GM12878 (cell line): ENCODE results near the gene SIK3. TPM values are rescaled to one million over a fixed set of nuclear protein-coding genes. Genes with fewer than 3 reads are reported as not detected.

ENCODE experiments used
- ATAC-seq: fragments of 200-7000 bp; cut with Tn5 transposase; 3 replicates; pipeline ENCODE4 v1.9.1; 2020; ENCODE audit warnings: mild to moderate bottlenecking, moderate library complexity
- BruUV-seq: library from RNA; stranded (reverse); fragments of 400-500 nt; replicated peaks from 2 replicates; lab custom pipeline; 2021; lab: Mats Ljungman, UMichigan
- CTCF ChIA-PET: fragments of 300-600 bp; sonication (Branson Sonifier 250); formaldehyde crosslinking; extraction: SDS; loops from one replicate; lab custom pipeline; 2021; ENCODE audit warnings: inconsistent platforms; lab: Yijun Ruan, JAX
- POLR2A ChIA-PET: fragments of 350-600 bp; formaldehyde crosslinking; extraction: SDS; loops from one replicate; lab custom pipeline; 2021; ENCODE audit warnings: inconsistent platforms; lab: Charles Lee
- RAD21 ChIA-PET: fragments of 300-600 bp; sonication (Branson Sonifier 250); formaldehyde crosslinking; loops from one replicate; lab custom pipeline; 2023; ENCODE audit warnings: antibody characterized with exemption; ENCODE audit not compliant: unreplicated experiment; lab: Charles Lee
- SMC1A ChIA-PET: fragments of 300-600 bp; sonication (Branson Sonifier 250); formaldehyde crosslinking; loops from one replicate; lab custom pipeline; 2023; ENCODE audit not compliant: unreplicated experiment, uncharacterized antibody; lab: Charles Lee
- DNase-seq: peaks from one replicate; pipeline ENCODE4 v3.0.0-alpha.2; 2011; ENCODE audit warnings: low read depth, low spot score
- FAIRE-seq: peaks from 3 replicates; lab custom pipeline; 2011; peaks lifted over from hg19 to GRCh38; lab: Jason Lieb, UNC
- H2AFZ ChIP-seq: 2 replicates; pipeline ENCODE4 v1.6.0; 2011; ENCODE audit warnings: low read depth, low read length, control low read depth; ENCODE audit not compliant: control insufficient read depth
- H3K27ac ChIP-seq: 2 replicates; pipeline ENCODE4 v1.5.1; 2011; ENCODE audit warnings: control low read depth; ENCODE audit not compliant: control insufficient read depth, insufficient read depth
- H3K27me3 ChIP-seq, 2 experiments: replicated peaks in 1 of 2; 2 replicates each; pipeline versions ENCODE4 v1.6.0 to v1.6.1; 2011; ENCODE audit warnings: low read length in 1 of 2; ENCODE audit not compliant: control insufficient read depth in 2 of 2, insufficient read depth in 2 of 2
- H3K36me3 ChIP-seq, 2 experiments: 2 replicates each; pipeline ENCODE4 v1.5.1; 2011; ENCODE audit warnings: low read length in 1 of 2; ENCODE audit not compliant: control insufficient read depth in 2 of 2, insufficient read depth in 2 of 2
- H3K4me1 ChIP-seq: 2 replicates; pipeline ENCODE4 v1.6.1; 2011; ENCODE audit warnings: mild to moderate bottlenecking, low read length, moderate library complexity, mixed read lengths; ENCODE audit not compliant: control insufficient read depth, insufficient read depth
- H3K4me2 ChIP-seq: 2 replicates; pipeline ENCODE4 v1.6.0; 2011; ENCODE audit warnings: control low read depth; ENCODE audit not compliant: control insufficient read depth, insufficient read depth
- H3K4me3 ChIP-seq: fragments of 200-600 bp; sonication (generic); 2 replicates; pipeline ENCODE4 v1.5.1; 2016
- H3K79me2 ChIP-seq: 2 replicates; pipeline ENCODE4 v1.6.0; 2011; ENCODE audit warnings: low read length; ENCODE audit not compliant: control insufficient read depth, insufficient read depth
- H3K9ac ChIP-seq: 2 replicates; pipeline ENCODE4 v1.8.0; 2011; ENCODE audit warnings: low read length, control low read depth, mixed read lengths; ENCODE audit not compliant: control insufficient read depth, insufficient read depth
- H3K9me3 ChIP-seq: replicated peaks from 3 replicates; pipeline ENCODE4 v1.5.1; 2011; ENCODE audit warnings: mild to moderate bottlenecking, low read length; ENCODE audit not compliant: control insufficient read depth, insufficient read depth
- H4K20me1 ChIP-seq: 2 replicates; pipeline ENCODE4 v1.6.0; 2011; ENCODE audit not compliant: control insufficient read depth, insufficient read depth
- CHD2 ChIP-seq: IDR thresholded peaks from 2 replicates; pipeline ENCODE4 v1.6.1; 2011; ENCODE audit warnings: low read depth, low read length, improper control_type of control experiment, borderline replicate concordance
- CHD4 ChIP-seq: fragments of 200-600 bp; sonication (generic); IDR thresholded peaks from 2 replicates; pipeline ENCODE4 v1.6.1; 2016; ENCODE audit warnings: mild to moderate bottlenecking
- EZH2 ChIP-seq: IDR thresholded peaks from 2 replicates; pipeline ENCODE4 v1.6.1; 2012; ENCODE audit warnings: low read depth, mild to moderate bottlenecking, control low read depth, inconsistent platforms, low read length, borderline replicate concordance; ENCODE audit not compliant: control insufficient read depth
- FOXK2 ChIP-seq: fragments of 450-650 bp; IDR thresholded peaks from 2 replicates; pipeline ENCODE4 v1.6.1; 2017; ENCODE audit warnings: mild to moderate bottlenecking, moderate library complexity
- MEF2A ChIP-seq: IDR thresholded peaks from 2 replicates; pipeline ENCODE4 v1.6.1; 2011; ENCODE audit warnings: low read depth, mild to moderate bottlenecking, low read length, moderate library complexity; ENCODE audit not compliant: insufficient read depth
- MXI1 ChIP-seq: fragments of 150-350 bp; IDR thresholded peaks from 2 replicates; pipeline ENCODE4 v1.6.1; 2011; ENCODE audit warnings: low read depth, mild to moderate bottlenecking, inconsistent platforms, low read length, improper control_type of control experiment
- NFYA ChIP-seq: IDR thresholded peaks from 2 replicates; pipeline ENCODE4 v1.6.1; 2011; ENCODE audit warnings: low read depth, mild to moderate bottlenecking, low read length, improper control_type of control experiment, borderline replicate concordance
- NR2C1 ChIP-seq: fragments of 450-650 bp; IDR thresholded peaks from 2 replicates; pipeline ENCODE4 v1.6.1; 2017; ENCODE audit warnings: antibody characterized with exemption, mild to moderate bottlenecking, moderate library complexity
- RCOR1 ChIP-seq: conservative IDR thresholded peaks from 2 replicates; pipeline ENCODE4 v1.6.1; 2012; ENCODE audit warnings: low read depth, low read length, improper control_type of control experiment
- SMAD1 ChIP-seq: fragments of 450-650 bp; IDR thresholded peaks from 2 replicates; pipeline ENCODE4 v1.6.1; 2018; ENCODE audit warnings: mild to moderate bottlenecking, low read depth; ENCODE audit not compliant: partially characterized antibody
- STAT3 ChIP-seq: IDR thresholded peaks from 2 replicates; pipeline ENCODE4 v1.6.1; 2011; ENCODE audit warnings: low read depth, low read length, improper control_type of control experiment
- TCF3 ChIP-seq: IDR thresholded peaks from 2 replicates; pipeline ENCODE4 v1.6.1; 2012; ENCODE audit warnings: low read depth, mild to moderate bottlenecking, low read length, borderline replicate concordance; ENCODE audit not compliant: insufficient read depth
- YY1 ChIP-seq: IDR thresholded peaks from 2 replicates; pipeline ENCODE4 v1.6.1; 2011; ENCODE audit warnings: low read depth, mild to moderate bottlenecking, low read length
- ZNF274 ChIP-seq: IDR thresholded peaks from one replicate; pipeline ENCODE4 v1.8.0; 2011; ENCODE audit not compliant: insufficient read length, insufficient read depth
- ZSCAN29 ChIP-seq: fragments of 450-650 bp; IDR thresholded peaks from 2 replicates; pipeline ENCODE4 v1.6.1; 2017; ENCODE audit warnings: mild to moderate bottlenecking, moderate library complexity
- WGBS: methylation state at CpG from one replicate; pipeline ENCODE4 v1.1.6; 2016; ENCODE audit warnings: low lambda C conversion rate; ENCODE audit not compliant: insufficient replicate concordance, insufficient coverage; ENCODE audit errors: missing lambda C conversion rate; 5-methylcytosine and 5-hydroxymethylcytosine counted together
- in situ Hi-C: fragments of 300-500 bp; cut with MboI; formaldehyde crosslinking; loops from 9 replicates; pipeline ENCODE4 v1.14.3; 2018; ENCODE audit warnings: mixed read lengths
- intact Hi-C: fragments of 100-400 bp; cut with micrococcal nuclease; formaldehyde crosslinking; loops from one replicate; pipeline ENCODE4 v1.14.2; 2022; ENCODE audit not compliant: unreplicated experiment
- polyA plus RNA-seq, 11 experiments: library from polyadenylated mRNA; depleted of rRNA in 4 of 11; unstranded in 6 of 11; stranded (reverse) in 5 of 11; fragments of >200 nt; fragmentation: Nextera tagmentation in 4 of 11; fragmentation: Illumina TruSeq in 1 of 11; extraction: Ambion mirVana in 4 of 11; extraction: Trizol in 1 of 11; gene quantifications; 1 replicate in 1 of 11; 2 replicates in 10 of 11; pipeline versions ENCODE4 v1.2.1 to v1.2.3, GENCODE V29; 2011 to 2016; ENCODE audit warnings: inconsistent platforms in 2 of 11, missing spikeins in 2 of 11, low read depth in 1 of 11
- total RNA-seq, 4 experiments: library from RNA; depleted of rRNA in 3 of 4; stranded (reverse); fragments of >200 nt in 3 of 4; fragmentation: Illumina TruSeq in 1 of 4; extraction: Trizol in 1 of 4; gene quantifications; 2 replicates each; pipeline versions ENCODE4 v1.2.1 to v1.2.3, GENCODE V29; 2013 to 2021
- TF ChIP-seq, protein P1 (sequence below): IDR thresholded peaks from 2 replicates; pipeline ENCODE4 v1.6.1; 2011; ENCODE audit warnings: low read depth, low read length, improper control_type of control experiment, borderline replicate concordance
- TF ChIP-seq, protein P2 (sequence below): fragments of 450-650 bp; IDR thresholded peaks from 2 replicates; pipeline ENCODE4 v1.6.1; 2017; ENCODE audit warnings: mild to moderate bottlenecking
- TF ChIP-seq, protein P3 (sequence below): fragments of 450-650 bp; IDR thresholded peaks from 2 replicates; pipeline ENCODE4 v1.6.1; 2017; ENCODE audit warnings: mild to moderate bottlenecking, low read depth, inconsistent platforms; ENCODE audit not compliant: poor library complexity, severe bottlenecking
- TF ChIP-seq, protein P4 (sequence below): IDR thresholded peaks from 2 replicates; pipeline ENCODE4 v1.6.1; 2012; ENCODE audit warnings: low read length, inconsistent platforms

The SIK3 gene
- total and polyA plus RNA-seq, 10 of the 15 experiments (the other 5 are each of a cell fraction or from before 2014, with no cell fraction given): 2.5 to 31.9 (median 11.1) TPM

DNA sequence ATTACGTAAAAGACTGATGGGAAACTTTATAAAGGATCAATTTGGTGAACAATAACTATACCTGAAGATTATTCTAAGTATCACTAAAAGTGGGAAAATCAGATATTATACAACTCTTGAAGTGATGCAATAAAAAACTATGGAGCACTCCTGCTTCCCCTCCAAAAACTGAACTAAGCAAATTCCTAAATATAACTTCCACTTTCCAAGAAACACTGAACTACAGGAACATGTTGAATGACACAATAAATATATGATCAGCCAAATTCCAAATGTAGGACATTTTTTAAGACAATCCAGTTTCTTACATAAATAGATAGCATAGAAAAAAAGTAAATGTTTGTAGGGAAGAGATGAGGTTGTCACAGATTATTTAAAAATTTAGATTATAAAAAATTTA lies 158.7 kb downstream of the SIK3 start:
- no peaks in the 10 kb centered on the region for H3K4me1 ChIP-seq
- CTCF ChIA-PET: no interaction called here
- H3K9me3 ChIP-seq: no peaks in the 10 kb centered on the region
- RAD21 ChIA-PET: interaction anchor here (1.6 kb wide), 1 partner anchor 19 kb away, joined by 3 read pairs; no protein-coding TSS in a partner anchor
- no peak overlapping the region for H3K27ac ChIP-seq
- no peaks in the 10 kb centered on the region for H3K79me2 ChIP-seq
- SMC1A ChIA-PET: no interaction called here
- intact Hi-C loops (no loop called here), in situ Hi-C loops (no loop called here)
- DNase-seq (no peak), FAIRE-seq (no peak), ATAC-seq (no peak)
- WGBS: 95% methylated on average over 1 of the region's 1 CpG
- H3K4me3 ChIP-seq: no peak overlapping the region
- H4K20me1 ChIP-seq: no peaks in the 10 kb centered on the region
- no peak overlapping the region for H3K9ac ChIP-seq
- BruUV-seq: no TSS peak
- TF ChIP-seq ZNF274 (no peak), FOXK2 (no peak), ZSCAN29 (no peak), SMAD1 (no peak), MEF2A (no peak), RCOR1 (no peak), CHD4 (no peak), EZH2 (no peak), NFYA (no peak), MXI1 (no peak), CHD2 (no peak), TCF3 (no peak), STAT3 (no peak), NR2C1 (no peak), YY1 (no peak)
- TF ChIP-seq, protein P1, sequence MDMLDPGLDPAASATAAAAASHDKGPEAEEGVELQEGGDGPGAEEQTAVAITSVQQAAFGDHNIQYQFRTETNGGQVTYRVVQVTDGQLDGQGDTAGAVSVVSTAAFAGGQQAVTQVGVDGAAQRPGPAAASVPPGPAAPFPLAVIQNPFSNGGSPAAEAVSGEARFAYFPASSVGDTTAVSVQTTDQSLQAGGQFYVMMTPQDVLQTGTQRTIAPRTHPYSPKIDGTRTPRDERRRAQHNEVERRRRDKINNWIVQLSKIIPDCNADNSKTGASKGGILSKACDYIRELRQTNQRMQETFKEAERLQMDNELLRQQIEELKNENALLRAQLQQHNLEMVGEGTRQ: no peak
- TF ChIP-seq, protein P2, sequence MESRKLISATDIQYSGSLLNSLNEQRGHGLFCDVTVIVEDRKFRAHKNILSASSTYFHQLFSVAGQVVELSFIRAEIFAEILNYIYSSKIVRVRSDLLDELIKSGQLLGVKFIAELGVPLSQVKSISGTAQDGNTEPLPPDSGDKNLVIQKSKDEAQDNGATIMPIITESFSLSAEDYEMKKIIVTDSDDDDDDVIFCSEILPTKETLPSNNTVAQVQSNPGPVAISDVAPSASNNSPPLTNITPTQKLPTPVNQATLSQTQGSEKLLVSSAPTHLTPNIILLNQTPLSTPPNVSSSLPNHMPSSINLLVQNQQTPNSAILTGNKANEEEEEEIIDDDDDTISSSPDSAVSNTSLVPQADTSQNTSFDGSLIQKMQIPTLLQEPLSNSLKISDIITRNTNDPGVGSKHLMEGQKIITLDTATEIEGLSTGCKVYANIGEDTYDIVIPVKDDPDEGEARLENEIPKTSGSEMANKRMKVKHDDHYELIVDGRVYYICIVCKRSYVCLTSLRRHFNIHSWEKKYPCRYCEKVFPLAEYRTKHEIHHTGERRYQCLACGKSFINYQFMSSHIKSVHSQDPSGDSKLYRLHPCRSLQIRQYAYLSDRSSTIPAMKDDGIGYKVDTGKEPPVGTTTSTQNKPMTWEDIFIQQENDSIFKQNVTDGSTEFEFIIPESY: no peak
- TF ChIP-seq, protein P3, sequence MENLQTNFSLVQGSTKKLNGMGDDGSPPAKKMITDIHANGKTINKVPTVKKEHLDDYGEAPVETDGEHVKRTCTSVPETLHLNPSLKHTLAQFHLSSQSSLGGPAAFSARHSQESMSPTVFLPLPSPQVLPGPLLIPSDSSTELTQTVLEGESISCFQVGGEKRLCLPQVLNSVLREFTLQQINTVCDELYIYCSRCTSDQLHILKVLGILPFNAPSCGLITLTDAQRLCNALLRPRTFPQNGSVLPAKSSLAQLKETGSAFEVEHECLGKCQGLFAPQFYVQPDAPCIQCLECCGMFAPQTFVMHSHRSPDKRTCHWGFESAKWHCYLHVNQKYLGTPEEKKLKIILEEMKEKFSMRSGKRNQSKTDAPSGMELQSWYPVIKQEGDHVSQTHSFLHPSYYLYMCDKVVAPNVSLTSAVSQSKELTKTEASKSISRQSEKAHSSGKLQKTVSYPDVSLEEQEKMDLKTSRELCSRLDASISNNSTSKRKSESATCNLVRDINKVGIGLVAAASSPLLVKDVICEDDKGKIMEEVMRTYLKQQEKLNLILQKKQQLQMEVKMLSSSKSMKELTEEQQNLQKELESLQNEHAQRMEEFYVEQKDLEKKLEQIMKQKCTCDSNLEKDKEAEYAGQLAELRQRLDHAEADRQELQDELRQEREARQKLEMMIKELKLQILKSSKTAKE: no peak
- TF ChIP-seq, protein P4, sequence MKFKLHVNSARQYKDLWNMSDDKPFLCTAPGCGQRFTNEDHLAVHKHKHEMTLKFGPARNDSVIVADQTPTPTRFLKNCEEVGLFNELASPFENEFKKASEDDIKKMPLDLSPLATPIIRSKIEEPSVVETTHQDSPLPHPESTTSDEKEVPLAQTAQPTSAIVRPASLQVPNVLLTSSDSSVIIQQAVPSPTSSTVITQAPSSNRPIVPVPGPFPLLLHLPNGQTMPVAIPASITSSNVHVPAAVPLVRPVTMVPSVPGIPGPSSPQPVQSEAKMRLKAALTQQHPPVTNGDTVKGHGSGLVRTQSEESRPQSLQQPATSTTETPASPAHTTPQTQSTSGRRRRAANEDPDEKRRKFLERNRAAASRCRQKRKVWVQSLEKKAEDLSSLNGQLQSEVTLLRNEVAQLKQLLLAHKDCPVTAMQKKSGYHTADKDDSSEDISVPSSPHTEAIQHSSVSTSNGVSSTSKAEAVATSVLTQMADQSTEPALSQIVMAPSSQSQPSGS: no peak
- POLR2A ChIA-PET: no interaction called here
- H2AFZ ChIP-seq: no peak overlapping the region
- no peak overlapping the region for H3K4me2 ChIP-seq
- no peaks in the 10 kb centered on the region for H3K27me3 ChIP-seq
- H3K36me3 ChIP-seq: no peaks in the 10 kb centered on the region; a peak in 1 of 4 replicates
